ENCODE data around the gene TMOD4.
A peak's percentile ranks its signal among the peaks of the same experiment; 100 is the strongest.

The TMOD4 gene

GRCh38 chr1:151164732-151165280 lies 11.0 kb downstream of the TMOD4 start:
- TF ChIP-seq CTCF (IDR thresholded peaks at IDR 0.05; ENCODE audit: low read depth, low read length, missing control alignments): no peak
- DNase-seq (ENCODE audit: extremely low read depth, low read depth): no peak
- H3K4me3 ChIP-seq (replicated peaks; ENCODE audit: low read depth, low read length): peak overlapping the region; percentile 100

GRCh38 chr1:151159373-151159772 lies 16.4 kb downstream of the TMOD4 start:
- no peak for TF ChIP-seq CTCF (IDR thresholded peaks at IDR 0.05; ENCODE audit: low read depth, low read length, missing control alignments)
- DNase-seq (ENCODE audit: extremely low read depth, low read depth): no peak
- H3K4me3 ChIP-seq (replicated peaks; ENCODE audit: low read depth, low read length): no peak overlapping the region

GRCh38 chr1:151158751-151159251 lies 17.0 kb downstream of the TMOD4 start:
- no peak for TF ChIP-seq CTCF (IDR thresholded peaks at IDR 0.05; ENCODE audit: low read depth, low read length, missing control alignments)
- no peak overlapping the region for H3K4me3 ChIP-seq (replicated peaks; ENCODE audit: low read depth, low read length)
- DNase-seq (ENCODE audit: extremely low read depth, low read depth): no peak

- no peak overlapping the region for H3K4me3 ChIP-seq (replicated peaks; ENCODE audit: low read depth, low read length)
- TF ChIP-seq CTCF (IDR thresholded peaks at IDR 0.05; ENCODE audit: low read depth, low read length, missing control alignments): no peak
- no peak for DNase-seq (ENCODE audit: extremely low read depth, low read depth)
These were observed 17.5 kb downstream of the TMOD4 start for GRCh38 chr1:151158326-151158725.

- no peak for DNase-seq (ENCODE audit: extremely low read depth, low read depth)
- TF ChIP-seq CTCF (IDR thresholded peaks at IDR 0.05; ENCODE audit: low read depth, low read length, missing control alignments): no peak
- H3K4me3 ChIP-seq (replicated peaks; ENCODE audit: low read depth, low read length): no peak overlapping the region
These were observed 18.7 kb downstream of the TMOD4 start for GRCh38 chr1:151157067-151157531.

GRCh38 chr1:151156515-151156819 lies 19.3 kb downstream of the TMOD4 start, which contains the start of gene TNFAIP8L2:
TSS of gene TNFAIP8L2 (plus strand) at chr1:151156649. CDS start at chr1:151158698, 2,049 bp downstream.
- no peak for TF ChIP-seq CTCF (IDR thresholded peaks at IDR 0.05; ENCODE audit: low read depth, low read length, missing control alignments)
- no peak within 1 kb of the TSS for H3K4me3 ChIP-seq (replicated peaks; ENCODE audit: low read depth, low read length)
- DNase-seq (ENCODE audit: extremely low read depth, low read depth): no peak

- TF ChIP-seq CTCF (IDR thresholded peaks at IDR 0.05; ENCODE audit: low read depth, low read length, missing control alignments): no peak
These were observed 28.1 kb downstream of the TMOD4 start for GRCh38 chr1:151147665-151148064.

More at GRCh38 chr1:151147665-151148064, 28.1 kb downstream of the TMOD4 start:
- no peak overlapping the region for H3K4me3 ChIP-seq (replicated peaks; ENCODE audit: low read depth, low read length)
- no peak for DNase-seq (ENCODE audit: extremely low read depth, low read depth)

Measured in HFF-Myc (cell line).